ENCODE measurements around the gene MYOCOS.
"Not testable (repeated sequence)": the region's sequence is repeated elsewhere in the genome, so short reads cannot be mapped to it uniquely, and the experiment has no call there.

MYOCOS gene, protein sequence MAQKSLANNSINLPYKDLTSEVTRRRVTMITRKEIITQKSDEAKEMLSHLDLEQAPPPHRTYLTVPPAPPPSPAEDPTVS

DNA sequence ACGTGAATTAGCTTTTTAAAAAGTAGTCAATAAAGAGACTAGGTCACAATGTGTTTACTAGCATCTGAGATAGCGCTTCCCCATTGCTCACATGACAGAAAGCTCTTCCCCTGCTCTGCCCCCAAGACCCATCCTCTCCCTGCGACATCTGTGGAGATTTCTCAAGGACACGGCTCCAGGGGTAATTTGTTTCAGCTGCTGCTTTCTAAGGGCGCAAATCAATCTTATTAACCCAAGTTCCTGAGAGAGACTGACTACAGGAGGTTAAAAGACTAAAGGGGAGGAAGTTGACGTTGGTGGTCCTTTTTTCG, at the start of gene MYOCOS:
Gene MYOCOS, plus strand, starts transcription at position 92 of the 311 bp plus-strand sequence. CDS start 1,641 bp downstream, outside the sequence.
- DNase-seq, result no peak

DNA sequence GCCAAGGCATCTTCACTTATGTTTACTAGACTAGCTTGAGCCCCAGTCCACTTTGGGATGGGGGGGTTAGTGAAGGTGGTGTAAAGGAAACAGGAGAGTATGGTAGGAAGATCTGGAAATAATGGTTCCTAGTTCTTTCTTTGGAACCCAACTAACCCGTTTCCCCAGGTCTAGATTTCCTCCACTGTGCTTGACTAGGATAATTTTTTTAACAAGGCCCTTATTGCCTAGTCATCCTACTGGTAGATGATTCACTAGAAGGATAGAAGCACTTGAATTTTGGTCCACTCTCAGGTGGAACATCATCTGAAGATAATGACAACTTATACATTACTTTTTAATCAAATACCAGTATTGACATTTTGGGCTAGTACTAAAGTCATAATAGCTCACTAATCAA, 45.9 kb upstream of the MYOCOS start:
- DNase-seq, result no peak

DNA sequence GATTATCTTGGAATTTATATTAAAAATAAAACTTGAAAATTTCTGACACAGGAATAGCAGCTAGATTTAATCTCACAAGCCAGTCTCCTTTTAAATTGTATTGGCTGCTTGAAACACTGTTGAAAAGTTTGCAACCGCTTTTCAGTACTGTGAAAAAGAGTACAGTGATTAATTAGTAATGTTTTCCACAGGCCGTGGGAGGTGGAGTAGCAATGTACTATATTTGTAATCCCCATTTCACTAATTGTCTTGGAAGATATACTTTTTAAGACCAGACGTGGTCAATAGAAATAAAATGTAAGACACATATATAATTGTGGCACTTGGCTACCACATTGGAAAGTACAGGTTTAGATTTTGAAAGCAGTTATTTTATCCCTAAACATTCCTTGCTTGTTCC, 40.8 kb upstream of the MYOCOS start:
- no peak for DNase-seq

DNA sequence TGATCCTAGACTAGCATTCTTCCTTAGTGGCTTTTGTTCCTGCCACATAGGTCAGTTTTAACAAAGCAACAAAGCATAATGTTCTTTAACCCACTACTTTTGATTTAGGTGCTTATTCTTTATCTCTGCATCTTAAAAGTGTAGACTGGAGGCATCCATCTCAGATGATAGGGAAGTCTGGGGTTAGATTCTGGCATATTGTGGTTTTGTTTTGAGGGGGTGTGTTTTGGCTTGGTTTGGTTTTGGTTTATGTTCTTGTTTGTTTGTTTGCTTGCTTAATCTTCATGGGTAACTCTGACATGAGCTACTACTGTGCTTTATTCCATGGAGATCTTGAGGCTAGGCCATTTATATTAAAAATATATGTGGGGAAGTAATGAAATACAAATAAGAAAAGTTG, 40.3 kb upstream of the MYOCOS start:
- no peak for DNase-seq

DNA sequence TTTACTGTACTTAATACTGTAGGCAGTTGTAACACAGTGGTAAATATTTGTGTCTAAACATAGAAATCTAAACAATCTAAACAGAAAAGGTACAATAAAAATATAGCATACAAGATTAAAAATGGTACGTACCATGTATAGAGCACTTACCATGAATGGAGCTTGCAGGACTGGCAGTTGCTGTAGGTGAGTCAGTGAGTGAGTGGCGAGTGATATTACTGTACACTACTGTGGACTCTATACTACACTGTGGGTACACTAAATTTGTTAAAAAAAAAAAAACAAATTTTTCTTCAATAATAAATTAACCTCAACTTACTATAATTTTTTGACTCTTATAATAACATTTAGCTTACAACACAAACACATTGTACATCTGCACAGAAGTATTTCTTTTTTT, 39.5 kb upstream of the MYOCOS start:
- DNase-seq, result no peak

DNA sequence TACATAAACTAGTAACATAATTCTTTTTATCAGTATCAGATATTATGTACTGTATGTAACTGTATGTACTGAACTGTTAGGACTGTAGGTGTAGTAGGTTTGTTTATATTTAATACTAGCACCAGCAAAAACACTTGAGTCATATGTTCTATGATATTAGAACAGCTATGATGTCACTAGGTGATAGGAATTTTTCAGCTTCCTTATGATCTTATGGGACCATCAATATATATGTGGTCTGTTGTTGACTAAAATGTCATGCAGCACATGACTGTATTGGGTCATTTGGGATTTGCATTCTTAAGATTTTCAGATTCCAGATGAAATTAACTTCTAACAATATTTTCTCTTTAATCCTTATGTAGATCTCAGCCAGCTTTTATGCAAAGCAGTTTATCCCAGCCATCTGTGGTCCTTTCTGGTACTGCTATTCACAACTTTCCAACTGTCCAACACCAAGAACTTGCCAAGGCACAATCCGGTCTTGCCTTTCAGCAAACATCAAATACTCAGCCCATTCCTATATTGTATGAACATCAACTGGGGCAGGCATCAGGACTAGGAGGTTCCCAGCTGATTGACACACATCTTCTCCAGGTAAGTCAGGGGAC, 38.3 kb upstream of the MYOCOS start:
- no peak for DNase-seq

DNA sequence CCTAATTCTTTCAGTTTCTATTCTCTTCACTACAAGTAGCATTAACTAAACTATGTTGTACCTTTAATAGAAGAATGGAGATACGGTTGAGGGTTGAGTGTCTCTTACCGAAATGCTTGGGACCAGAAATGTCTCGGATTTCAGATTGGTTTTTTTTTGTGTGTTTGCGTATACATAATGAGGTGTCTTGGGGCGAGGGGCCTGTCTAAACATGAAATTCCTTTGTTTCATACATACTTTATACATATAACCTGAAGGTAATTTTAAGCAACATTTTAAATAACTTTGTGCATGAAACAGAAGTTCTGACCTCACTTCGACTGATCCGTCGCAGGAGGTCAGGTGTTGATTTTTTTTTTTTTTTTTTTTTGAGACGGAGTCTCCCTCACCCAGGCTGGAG, 36.3 kb upstream of the MYOCOS start:
- DNase-seq, result no peak

DNA sequence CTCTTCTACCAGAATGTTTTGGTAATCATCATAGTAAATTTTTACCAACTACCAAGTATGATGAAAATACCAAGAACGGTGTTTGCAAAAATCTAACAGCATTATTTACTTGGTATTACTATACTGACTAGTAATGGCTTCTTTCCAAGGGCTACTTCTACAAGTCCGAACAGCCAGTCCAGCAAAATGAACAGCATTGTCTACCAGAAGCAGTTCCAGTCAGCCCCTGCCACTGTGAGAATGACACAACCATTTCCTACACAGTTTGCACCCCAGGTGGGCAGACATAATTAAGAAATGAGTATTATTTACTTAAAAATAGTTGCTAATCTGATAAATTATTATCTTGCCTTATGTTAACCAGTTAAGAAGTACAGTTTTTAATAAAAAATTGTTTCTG, 33.8 kb upstream of the MYOCOS start:
- no peak for DNase-seq

DNA sequence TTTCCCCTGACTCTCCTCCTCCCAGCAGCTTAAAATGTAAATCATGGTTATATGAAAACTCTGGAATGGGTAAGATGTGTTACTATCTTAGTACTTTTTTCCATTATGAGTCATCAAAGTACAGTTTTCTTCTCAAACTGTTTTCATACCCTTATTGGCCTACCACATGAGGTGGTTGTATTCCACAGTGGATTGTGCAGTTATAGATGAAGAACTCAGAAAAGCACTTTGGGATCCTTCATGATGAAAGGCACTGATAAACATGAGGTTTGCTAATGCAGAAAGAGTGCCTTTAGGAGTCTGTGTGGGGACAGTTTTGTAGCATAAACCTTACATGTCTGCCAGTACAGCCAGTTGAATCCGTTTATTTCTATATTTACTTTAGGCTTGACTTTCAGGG, 32.0 kb upstream of the MYOCOS start:
- DNase-seq, result no peak

DNA sequence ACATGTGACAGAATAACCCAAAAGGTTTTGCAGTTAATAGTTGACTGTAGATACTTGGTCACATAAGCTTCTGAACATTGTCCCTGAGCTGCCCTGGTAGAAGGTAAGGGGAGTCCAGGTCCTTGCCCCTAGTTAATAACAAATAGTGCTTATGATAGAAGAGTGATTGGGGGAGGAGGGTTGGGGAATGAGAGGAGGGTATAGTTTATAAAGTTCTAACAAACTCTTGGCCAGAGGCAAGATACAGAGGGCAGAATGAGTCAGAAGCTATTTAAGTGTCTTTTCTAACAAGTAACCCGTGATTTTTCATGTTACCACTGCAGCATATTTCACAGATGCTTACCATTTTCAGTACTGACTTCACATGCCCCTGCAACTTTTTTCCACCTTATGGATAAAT, 26.7 kb upstream of the MYOCOS start:
- DNase-seq, result no peak

DNA sequence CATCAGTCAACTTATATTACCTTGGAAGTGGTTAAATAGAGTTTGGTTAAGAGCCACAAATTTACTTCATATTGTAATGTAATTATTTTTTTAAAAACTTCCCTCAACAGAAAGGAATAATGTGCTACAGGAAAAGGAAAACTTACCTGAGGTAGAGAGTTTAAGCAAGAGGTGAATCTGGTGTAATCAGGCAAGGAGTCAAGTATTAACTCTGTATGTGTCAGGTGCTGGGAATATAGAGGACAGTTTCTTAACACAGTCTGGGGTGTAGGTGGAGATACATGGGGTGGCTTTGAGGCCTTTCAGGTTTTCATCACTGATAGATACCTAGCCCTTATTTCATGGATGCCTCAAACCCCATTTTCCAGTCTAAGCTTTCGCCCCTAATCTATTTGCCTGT, 25.9 kb upstream of the MYOCOS start:
- DNase-seq, result no peak

DNA sequence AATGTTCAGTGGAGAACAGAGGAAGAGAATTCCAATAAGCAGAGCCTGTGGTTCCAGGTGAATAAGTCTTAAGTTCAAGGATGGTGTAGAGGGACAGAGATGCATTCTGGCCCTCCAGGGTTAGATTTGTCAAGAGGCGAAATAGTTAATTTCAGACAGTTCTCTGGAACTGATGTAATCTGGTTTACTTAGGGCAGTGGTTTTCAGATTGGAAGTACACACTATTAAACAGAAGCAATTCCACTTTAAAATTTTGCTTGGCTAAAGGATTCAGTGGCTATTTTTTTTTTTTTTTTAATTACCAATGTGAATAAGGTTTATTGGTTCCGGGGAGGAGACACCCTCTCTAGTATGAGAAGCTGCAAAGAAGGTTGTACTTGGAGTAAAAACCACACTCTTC, 25.3 kb upstream of the MYOCOS start:
- DNase-seq, result no peak

DNA sequence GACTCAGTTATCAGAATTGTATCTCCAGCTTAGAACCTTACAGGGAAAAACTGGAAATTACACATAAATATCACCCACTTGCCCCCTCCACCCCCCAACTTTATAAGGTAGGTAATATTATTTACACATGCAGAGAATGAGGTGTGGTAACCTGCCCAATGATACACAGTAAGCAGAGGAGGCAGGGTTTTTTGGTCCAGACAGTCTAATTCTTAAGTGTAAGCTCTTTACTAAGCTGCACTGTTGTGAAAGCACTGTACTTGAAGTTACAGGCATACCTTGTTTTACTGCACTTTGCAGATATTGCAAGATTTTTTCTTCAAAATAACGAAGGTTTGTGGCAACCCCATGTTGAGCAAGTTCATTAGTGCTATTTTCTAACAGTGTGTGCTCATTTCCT, 24.8 kb upstream of the MYOCOS start:
- no peak for DNase-seq

DNA sequence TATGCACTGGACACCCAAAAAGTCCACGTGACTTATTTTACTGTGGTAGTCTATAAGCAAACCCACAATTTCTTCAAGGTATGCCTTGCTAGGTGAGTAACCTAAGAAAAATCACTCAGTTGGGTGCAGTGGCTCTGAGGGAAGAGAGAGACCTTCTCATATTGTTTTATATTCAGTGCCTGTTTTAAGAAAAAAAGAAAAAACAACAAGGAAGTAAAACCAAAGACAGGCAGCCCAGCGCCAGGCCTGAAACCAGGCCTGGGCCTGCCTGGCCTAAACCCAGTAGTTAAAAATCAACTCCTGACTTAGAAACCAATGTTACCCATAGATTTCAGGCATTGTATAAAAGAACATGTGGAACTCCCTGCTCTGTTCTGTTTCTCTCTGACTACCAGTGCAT, 21.7 kb upstream of the MYOCOS start:
- not testable (repeated sequence) for DNase-seq

DNA sequence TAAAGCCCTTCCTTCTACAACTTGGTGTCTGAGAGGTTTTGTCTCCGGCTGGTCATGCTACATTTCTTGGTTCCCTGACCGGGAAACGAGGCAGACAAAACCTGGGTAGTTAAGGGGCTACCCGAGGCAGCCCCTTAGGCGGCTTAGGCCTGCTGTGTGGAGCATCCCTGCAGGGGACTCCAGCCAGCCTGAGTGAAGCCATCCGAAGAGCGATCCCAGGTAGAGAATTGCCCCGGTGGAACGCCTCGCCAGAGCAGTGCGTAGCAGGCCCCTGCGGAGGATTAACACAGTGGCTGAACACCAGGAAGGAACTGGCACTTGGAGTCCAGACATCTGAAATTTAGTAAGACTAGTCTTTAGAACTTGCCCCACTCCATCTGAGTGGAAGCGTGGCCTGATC, 21.2 kb upstream of the MYOCOS start:
- DNase-seq, result no peak

DNA sequence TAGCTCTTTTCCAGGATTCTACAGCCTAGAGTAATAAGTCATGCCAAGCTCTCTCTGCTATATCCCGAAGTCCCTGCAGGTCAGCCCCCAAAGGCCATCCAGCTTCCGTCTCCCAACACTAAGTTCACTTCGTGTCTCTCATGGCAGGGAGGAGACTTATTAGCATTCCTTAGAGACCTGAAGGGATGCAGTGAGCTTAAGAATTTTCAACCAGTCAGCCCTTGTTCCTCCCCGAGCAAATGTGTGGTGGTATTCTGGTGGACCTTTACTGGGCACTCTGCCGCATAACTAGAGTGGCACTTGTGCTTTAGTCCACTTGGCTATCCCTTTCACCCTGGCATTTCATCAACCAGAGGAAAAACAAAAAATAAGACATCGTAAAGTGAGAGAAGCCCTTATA, 19.0 kb upstream of the MYOCOS start:
- DNase-seq, result not testable (repeated sequence)

DNA sequence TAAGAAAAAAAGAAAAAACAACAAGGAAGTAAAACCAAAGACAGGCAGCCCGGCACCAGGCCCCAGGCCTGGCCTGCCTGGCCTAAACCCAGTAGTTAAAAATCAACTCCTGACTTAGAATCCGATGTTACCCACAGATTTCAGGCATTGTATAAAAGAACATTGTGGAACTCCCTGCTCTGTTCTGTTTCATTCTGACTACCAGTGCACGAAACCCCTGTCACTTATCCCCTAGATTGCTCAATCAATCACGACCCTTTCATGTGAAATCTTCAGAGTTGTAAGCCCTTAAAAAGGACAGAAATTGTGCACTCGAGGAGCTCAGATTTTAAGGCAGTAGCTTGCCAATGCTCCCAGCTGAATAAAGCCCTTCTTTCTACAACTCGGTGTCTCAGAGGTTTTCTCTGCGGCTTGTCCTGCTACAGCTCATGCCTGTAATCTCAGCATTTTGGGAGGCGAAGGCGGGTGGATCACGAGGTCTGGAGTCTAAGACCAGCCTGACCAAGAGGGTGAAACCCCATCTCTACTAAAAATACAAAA, 15.6 kb upstream of the MYOCOS start:
- no peak for DNase-seq

DNA sequence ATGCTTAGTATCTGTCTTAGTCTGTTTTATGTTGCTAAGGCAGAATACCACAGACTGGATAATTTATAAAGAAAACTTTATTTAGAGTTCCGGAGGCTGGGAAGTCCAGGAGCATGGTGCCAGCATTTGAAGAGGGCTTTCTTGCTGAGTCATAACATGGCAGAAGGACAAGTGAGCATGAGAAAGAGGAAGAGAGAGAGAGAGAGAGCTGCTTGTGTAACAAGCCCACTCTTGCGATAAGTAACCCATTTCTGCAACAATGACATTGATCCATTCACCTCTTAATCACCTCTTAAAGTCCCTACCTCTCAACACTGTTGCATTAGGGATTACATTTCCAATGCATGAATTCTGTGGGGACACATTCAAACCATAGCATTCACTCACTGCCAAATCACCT, 11.7 kb upstream of the MYOCOS start:
- DNase-seq, result no peak

DNA sequence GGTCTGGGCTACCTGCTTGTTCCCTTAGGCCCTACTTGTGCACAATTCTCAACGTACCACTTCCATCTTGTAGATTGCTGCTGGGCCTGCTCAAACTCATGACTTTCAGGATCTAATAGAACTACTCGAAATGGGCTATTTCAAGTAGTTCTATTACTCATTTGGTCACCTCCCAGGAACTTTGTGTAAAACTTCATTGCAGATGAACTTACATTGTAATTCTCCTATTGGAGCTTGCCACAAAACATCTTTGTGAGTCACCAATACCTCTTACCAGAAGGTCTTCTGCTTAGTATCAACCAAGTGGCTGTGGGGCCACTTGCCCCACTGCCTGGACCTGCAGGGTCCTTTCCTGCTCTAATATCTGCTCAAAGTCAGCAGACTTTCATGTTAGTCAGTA, 10.7 kb upstream of the MYOCOS start:
- DNase-seq, result no peak

DNA sequence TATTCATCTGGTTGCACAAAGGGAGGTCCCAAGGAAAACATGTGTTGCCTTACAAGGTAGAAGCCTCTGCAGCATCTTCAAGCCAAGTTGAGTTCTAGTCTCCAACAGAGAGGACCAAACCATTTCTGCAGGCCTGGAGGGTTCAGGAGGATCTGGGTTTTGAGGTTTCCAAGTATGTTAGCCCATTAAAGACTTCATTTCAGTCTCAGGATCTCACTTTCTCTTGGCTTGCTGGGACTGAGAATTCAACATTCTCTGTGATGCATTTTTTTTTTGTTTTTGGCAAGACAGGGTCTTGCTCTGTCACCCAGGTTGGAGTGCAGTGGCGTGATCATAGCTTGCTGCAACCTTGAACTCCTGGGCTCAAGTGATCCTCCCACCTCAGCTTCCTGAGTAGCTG, 8.8 kb upstream of the MYOCOS start:
- no peak for DNase-seq

DNA sequence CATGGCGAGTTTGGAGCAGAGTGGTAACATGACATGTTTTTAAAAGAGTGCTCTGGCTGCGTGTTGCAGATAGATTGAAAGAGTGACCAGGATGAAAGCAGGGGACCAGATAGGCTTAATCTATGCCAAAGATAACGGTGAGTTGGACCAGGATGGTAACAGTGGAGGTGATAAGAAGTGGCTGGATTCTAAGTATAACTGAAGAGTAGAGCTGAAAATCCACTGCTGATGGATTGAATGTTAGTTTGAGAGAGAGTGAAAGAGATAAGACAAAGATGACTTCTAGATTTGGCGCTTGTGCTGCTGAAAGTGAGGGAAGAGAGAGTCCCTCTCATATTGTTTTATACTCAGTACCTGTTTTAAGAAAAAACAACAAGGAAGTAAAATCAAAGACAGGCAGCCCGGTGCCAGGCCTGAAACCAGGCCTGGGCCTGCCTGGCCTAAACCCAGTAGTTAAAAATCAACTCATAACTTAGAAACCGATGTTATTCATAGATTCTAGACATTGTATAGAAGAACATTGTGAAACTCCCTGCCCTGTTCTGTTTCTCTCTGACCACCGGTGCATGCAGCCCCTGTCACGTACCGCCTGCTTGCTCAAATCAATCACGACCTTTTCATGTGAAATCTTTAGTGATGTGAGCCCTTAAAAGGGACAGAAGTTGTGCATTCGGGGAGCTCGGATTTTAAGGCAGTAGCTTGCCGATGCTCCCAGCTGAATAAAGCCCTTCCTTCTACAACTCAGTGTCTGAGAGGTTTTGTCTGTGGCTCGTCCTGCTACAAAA, 6.7 kb upstream of the MYOCOS start:
- DNase-seq, result not testable (repeated sequence)

DNA sequence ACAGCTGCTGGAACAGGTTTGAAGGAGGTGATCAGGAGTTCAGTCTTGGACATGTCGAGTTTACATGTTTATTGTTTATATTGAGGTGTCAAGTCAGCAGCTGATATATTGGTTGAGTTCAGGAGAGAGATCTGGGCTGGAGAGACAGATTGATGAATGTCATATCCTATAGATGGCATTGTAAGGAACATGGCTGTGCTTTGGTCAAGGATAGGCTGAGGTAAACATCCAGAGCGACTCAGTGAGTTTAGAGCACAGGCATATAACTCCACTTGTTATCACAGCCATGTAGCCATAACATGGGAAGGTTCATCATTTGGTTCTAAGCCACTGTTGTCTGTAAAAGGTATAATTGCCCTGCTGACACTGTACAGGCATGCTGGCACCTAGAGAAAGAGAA, 5.5 kb upstream of the MYOCOS start:
- no peak for DNase-seq

DNA sequence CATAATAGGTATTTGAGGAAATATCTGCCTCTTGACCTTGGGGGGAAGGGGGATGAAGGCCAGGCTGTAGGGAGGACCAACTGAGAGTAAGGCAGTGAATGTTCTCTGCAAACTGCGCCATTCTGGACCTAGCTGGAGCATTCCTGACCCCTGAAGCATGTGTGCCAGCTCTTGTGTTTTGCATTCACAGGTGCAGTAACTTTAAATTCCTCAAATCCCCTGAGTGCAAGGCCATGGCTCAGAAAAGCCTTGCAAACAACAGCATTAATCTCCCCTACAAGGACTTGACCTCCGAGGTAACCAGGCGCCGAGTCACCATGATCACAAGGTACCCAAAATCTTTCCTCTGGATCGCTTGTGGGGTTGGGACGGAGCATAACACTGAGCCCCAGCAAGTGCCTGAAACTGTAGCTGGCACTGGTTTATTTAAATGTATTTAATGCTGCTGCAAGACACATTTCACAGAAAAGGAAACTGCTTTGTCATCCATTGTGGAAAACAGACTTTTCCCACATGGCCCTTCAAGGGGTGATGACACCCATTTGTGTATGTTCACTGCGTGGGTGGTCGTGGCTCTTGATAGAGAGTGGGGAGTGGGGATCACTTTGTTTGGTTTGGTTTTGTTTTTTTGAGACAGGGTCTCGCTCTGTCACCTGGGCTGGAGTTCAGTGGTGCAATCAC, 1.7 kb downstream of the MYOCOS start:
- DNase-seq, result no peak

DNA sequence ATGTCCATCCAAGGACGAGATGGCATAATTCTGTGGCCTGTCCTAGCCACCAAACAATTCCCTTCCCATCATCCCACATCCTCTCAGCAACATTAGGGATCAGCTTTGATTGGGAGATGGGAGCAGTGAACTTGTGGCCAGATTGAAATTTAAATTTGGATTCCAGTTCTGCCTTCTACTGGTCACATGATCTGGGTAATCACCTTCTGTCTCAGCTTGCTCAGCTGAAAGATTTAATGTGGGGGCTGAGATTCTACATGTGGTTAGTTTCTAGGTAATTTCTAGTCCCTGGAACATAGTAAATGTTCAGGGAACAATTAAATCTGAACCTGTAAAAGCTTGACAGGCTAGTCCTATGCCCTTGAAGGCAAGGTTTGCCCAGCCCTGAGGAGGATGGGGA, 3.2 kb downstream of the MYOCOS start:
- DNase-seq, result no peak
